ENCODE results near the gene IL17RD. TPM values are rescaled to one million over a fixed set of nuclear protein-coding genes. Genes with fewer than 3 reads are reported as not detected.

IL17RD gene
- total RNA-seq, 1 experiment from 2014 or later, result 31.7 TPM

GRCh38 chr3:57068437-57069089 lies 96.6 kb downstream of the IL17RD start:
- Histone ChIP-seq H3K79me2 (ENCODE audit: insufficient read depth, low read length) (no peaks in the 10 kb centered on the region), H3K4me1 (ENCODE audit: insufficient read depth, low read length) (peaks cover 3% of the 10 kb centered on the region; the same call in 1 of the 2 replicates), H3K14ac (ENCODE audit: insufficient read depth, low read length) (no peak overlapping the region), H3K27ac (ENCODE audit: insufficient read length, low read depth, low read length) (no peak overlapping the region), H3K23ac (ENCODE audit: insufficient read length, low read depth, low read length) (no peak overlapping the region), H4K91ac (ENCODE audit: insufficient read length, low read depth, low read length) (no peak overlapping the region), H3K23me2 (ENCODE audit: insufficient read length, low read depth, low read length, poor library complexity, severe bottlenecking) (no peaks in the 10 kb centered on the region), H3T11ph (ENCODE audit: low read length) (no peak overlapping the region), H3K4ac (ENCODE audit: low read depth, low read length) (no peak overlapping the region), H4K8ac (replicated peaks; ENCODE audit: insufficient read length, low read depth, low read length) (no peak overlapping the region), H4K20me1 (ENCODE audit: control insufficient read depth, insufficient read depth, insufficient read length) (no peaks in the 10 kb centered on the region), H2BK12ac (ENCODE audit: insufficient read length, low read depth, low read length) (no peak overlapping the region), H3K4me2 (ENCODE audit: insufficient read depth, insufficient read length, low read length) (no peak overlapping the region), H3K79me1 (ENCODE audit: insufficient read depth, low read depth, low read length, poor library complexity, severe bottlenecking) (no peaks in the 10 kb centered on the region), H3K56ac (ENCODE audit: insufficient read length, low read depth, low read length) (no peak overlapping the region), H2BK5ac (ENCODE audit: insufficient read length, low read length) (no peak overlapping the region), H2BK15ac (ENCODE audit: low read depth, low read length) (no peak overlapping the region), H2BK20ac (ENCODE audit: low read depth, low read length, poor library complexity, severe bottlenecking) (no peak overlapping the region), H3K9ac (ENCODE audit: extremely low read depth, insufficient read length, low read length) (no peak overlapping the region), H3K27me3 (ENCODE audit: insufficient read depth, low read length) (no peaks in the 10 kb centered on the region), H2AFZ (ENCODE audit: low read length) (no peak overlapping the region), H3K9me3 (ENCODE audit: control insufficient read depth, low read depth, low read length) (no peaks in the 10 kb centered on the region), H2BK120ac (ENCODE audit: low read depth, low read length, poor library complexity, severe bottlenecking) (no peak overlapping the region), H3K18ac (ENCODE audit: insufficient read length, low read depth, low read length) (no peak overlapping the region), H4K5ac (ENCODE audit: insufficient read length, low read depth, low read length) (no peak overlapping the region), H2AK5ac (ENCODE audit: insufficient read length, low read length) (no peak overlapping the region)
- Mint-ChIP-seq H3K4me1 (peaks cover 6 to 10% of the 10 kb centered on the region in 2 experiments), H3K36me3 (ENCODE audit: insufficient read depth in 1 of 3, low read depth in 3 of 3) (peaks cover 0 to 4% (median 4%) of the 10 kb centered on the region in 3 experiments; a peak in 3 of 7 replicates), H3K4me3 (no peak overlapping the region), H3K9me3 (peaks cover 3 to 4% of the 10 kb centered on the region in 2 experiments), H3K27ac (peak overlapping the region in 1 of 3 experiments; percentile 42; a peak in 2 of 7 replicates), H3K27me3 (ENCODE audit: low read depth) (no peaks in the 10 kb centered on the region; the same call in 1 of the 2 replicates)
- TF ChIP-seq CTCF (conservative IDR thresholded peaks at IDR 0.05), result no peak
- no peak for DNase-seq
- WGBS (ENCODE audit: extremely low coverage, insufficient read length, low lambda C conversion rate), result no CpG with 5 or more reads among the region's 11 CpGs
